Right kidney (tissue), 9 donors: ENCODE measurements around the gene TBC1D3B.
"Not testable (repeated sequence)": the region's sequence is repeated elsewhere in the genome, so short reads cannot be mapped to it uniquely, and the experiment has no call there.

ENCODE experiments used
- DNase-seq: peaks from one replicate; pipeline ENCODE4 v3.0.0-alpha.2; 2016
- long read RNA-seq, 8 donors: transcript quantifications; one replicate each; lab custom pipeline, GENCODE V29; 2026

The TBC1D3B gene
- long read RNA-seq, donor 1, result 0 reads
- long read RNA-seq, donor 2, result 0 reads
- long read RNA-seq, donor 3, result 0 reads
- long read RNA-seq, donor 4, result 0 reads
- long read RNA-seq, donor 5, result 0 reads
- long read RNA-seq, donor 6, result 0 reads
- long read RNA-seq, donor 7, result 0 reads
- long read RNA-seq, donor 8, result 0 reads

GRCh38 chr17:36176536-36176935 lies at the start of gene TBC1D3B:
Gene TBC1D3B, minus strand, starts transcription at chr17:36176636. Its CDS starts 1,586 bp downstream, at chr17:36175050.
- not testable (repeated sequence) for DNase-seq

- not testable (repeated sequence) for DNase-seq
Measured at GRCh38 chr17:36222967-36223366, 46.5 kb upstream of the TBC1D3B start.

- not testable (repeated sequence) for DNase-seq
Measured at GRCh38 chr17:36221581-36222100, 45.2 kb upstream of the TBC1D3B start.

GRCh38 chr17:36220737-36221580 lies 44.5 kb upstream of the TBC1D3B start:
- not testable (repeated sequence) for DNase-seq

- DNase-seq, result not testable (repeated sequence)
Measured at GRCh38 chr17:36219556-36219955, 43.1 kb upstream of the TBC1D3B start.

GRCh38 chr17:36215406-36216308 lies 39.2 kb upstream of the TBC1D3B start:
- DNase-seq, result not testable (repeated sequence)

GRCh38 chr17:36214918-36215317 lies 38.5 kb upstream of the TBC1D3B start:
- DNase-seq, result no peak

GRCh38 chr17:36213695-36214094 lies 37.3 kb upstream of the TBC1D3B start:
- no peak for DNase-seq

- no peak for DNase-seq
Measured at GRCh38 chr17:36212966-36213365, 36.5 kb upstream of the TBC1D3B start.

GRCh38 chr17:36212272-36212605 lies 35.8 kb upstream of the TBC1D3B start:
- no peak for DNase-seq

- not testable (repeated sequence) for DNase-seq
Measured at GRCh38 chr17:36211484-36212271, 35.2 kb upstream of the TBC1D3B start.

- not testable (repeated sequence) for DNase-seq
Measured at GRCh38 chr17:36210439-36211211, 34.2 kb upstream of the TBC1D3B start, which contains the start of gene CCL4L2. Gene CCL4L2, plus strand, starts transcription at chr17:36211063.

GRCh38 chr17:36209575-36209974 lies 33.1 kb upstream of the TBC1D3B start:
- DNase-seq, result no peak

- DNase-seq, result not testable (repeated sequence)
Measured at GRCh38 chr17:36207383-36207782, 30.9 kb upstream of the TBC1D3B start.

- DNase-seq, result not testable (repeated sequence)
Measured at GRCh38 chr17:36206486-36206821, 30.0 kb upstream of the TBC1D3B start.

- no peak for DNase-seq
Measured at GRCh38 chr17:36205637-36206485, 29.4 kb upstream of the TBC1D3B start.

- no peak for DNase-seq
Measured at GRCh38 chr17:36204724-36205500, 28.5 kb upstream of the TBC1D3B start.

- no peak for DNase-seq
Measured at GRCh38 chr17:36203335-36203734, 26.9 kb upstream of the TBC1D3B start.

- DNase-seq, result not testable (repeated sequence)
Measured at GRCh38 chr17:36201506-36201905, 25.1 kb upstream of the TBC1D3B start.
